Activated CD4-positive, alpha-beta T cell treated with anti-CD3 and anti-CD28 coated beads, Interleukin-2, amount 50 U/mL, for 4 hours (primary cell): ENCODE measurements around the gene RAB3C.
A peak's percentile ranks its signal among the peaks of the same experiment; 100 is the strongest.

Experiments used
- DNase-seq, 2 experiments: peaks; one replicate each; pipeline ENCODE4 v3.0.0-alpha.2; 2020

Gene RAB3C

DNA sequence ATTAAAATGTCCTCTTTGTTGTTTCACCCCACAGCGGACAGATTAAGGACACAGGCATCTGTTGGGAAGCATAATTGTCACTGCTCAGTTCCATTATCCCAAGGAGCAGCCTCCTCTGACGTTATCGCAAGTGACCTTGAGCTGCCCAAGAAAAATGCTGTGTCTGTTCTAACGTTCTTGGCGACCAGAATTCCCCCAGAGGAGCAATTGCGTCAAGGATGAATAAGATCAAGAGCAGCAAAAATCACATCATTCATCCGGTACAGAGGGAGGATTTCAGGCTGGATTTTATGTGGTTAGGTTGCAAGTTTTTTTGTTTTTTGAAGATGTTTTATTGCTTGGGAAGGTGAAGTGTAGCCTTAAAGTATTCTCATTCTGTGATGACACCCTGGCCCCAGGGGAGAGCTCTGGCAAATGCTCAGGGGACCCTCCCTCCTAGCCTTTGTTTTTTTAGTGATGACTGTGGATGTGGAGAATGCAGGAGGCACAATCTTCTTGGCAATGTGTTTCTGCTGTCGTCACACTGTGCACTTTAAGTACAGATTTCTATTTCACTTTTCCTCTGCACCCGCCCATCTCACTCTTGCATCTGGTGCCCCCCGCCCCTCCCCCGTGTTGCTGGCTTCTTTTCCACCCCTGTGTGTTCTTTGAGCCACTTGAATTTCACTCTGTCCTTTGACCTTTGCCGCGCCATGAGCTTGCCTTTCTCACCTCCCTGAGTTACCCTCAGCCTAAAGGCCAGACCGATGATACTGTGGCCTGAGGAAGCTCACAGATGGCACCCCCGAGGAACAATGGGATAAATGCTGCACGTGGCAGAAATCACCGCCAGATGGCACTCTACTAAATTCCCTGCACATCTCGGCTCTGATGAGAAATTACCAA, 308.5 kb downstream of the RAB3C start:
- DNase-seq = peak; percentile 56 to 64

DNA sequence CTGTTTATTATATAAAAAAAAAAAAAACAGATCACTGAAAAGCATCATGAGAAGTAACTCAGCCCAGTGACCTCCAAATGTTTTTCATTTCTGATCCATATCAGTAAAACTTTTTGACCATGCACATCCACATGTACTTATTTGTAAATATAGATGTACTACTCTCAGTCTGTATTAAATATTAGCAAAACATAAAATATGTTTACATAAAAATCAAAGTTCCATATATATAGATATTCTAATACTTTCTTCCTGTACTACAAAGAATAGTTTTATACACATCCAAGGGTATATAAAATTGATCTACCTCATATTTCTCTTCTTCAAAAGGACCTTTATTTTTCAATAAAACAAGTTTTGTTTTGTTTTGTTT, 309.1 kb downstream of the RAB3C start:
- DNase-seq = no peak

DNA sequence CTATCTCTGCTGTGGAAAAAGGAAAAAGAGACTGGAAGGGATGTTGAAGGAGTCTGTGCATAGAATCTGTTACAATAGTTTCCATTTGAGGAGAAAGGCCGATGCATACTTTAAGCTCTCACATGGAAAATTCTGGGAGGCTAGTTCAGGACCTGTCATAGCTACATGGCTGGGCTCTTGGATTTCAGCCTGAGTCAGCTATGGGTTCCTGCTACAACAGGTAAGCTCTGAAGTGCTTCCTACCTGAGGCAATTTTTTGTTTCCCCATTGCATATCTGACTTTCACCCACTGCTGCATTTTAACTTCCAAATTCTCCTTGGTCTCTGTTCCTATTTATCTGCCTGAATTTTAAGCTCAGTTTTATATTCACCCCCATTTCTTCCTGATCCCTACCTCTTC, 310.7 kb downstream of the RAB3C start:
- no peak for DNase-seq

DNA sequence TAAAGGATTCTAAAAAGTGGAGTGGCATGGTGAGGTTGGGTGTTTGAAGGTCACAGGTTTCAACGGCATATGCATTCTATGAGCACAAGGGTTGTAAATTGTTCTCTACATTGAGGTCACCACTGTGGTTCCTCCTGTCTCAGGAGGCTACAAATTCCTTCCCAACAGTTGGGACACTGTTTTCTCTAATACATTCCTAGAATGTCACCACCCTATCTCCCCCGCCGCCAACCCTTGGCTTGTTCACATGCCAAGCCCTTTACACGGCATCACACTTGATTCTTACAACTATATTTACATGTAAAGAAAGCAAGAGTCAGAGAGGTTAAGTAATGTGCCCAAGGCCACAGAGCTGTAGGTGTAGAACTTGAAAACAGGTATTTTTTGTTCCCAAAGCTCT, 315.1 kb downstream of the RAB3C start:
- no peak for DNase-seq

DNA sequence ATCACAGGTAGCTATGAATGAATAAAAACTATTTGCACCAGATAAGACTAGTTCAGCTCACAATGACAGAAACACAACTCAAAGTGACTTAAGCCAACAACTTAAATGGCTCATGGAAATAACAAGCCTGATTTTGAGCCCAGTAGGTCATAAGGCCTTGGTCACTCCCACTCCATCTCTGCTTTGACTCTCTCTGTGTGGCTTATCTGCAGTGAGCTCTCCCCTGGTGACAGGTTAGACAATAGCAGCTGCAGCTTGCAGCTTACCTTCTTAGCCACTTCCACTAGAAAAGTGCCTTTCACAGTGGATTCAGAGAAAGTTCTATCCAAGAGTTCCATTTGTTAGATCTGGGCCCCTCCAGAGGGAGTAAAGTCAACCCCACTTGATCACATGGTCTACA, 315.7 kb downstream of the RAB3C start:
- no peak for DNase-seq

DNA sequence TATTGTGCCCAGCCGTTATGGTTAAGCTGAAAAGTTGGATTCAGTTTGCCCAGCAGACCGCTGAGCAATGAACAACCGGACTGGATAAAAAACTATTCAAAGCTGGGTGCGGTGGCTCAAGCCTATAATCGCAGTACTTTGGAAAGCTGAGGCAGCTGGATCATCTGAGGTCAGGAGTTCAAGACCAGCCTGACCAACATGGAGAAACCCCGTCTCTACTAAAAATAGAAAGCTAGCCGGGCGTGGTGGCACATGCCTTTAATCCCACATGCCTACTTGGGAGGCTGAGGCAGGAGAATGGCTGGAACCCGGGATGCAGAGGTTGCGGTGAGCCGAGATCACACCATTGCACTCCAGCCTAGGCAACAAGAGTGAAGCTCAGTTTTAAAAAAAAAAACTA, 318.4 kb downstream of the RAB3C start:
- DNase-seq = no peak

DNA sequence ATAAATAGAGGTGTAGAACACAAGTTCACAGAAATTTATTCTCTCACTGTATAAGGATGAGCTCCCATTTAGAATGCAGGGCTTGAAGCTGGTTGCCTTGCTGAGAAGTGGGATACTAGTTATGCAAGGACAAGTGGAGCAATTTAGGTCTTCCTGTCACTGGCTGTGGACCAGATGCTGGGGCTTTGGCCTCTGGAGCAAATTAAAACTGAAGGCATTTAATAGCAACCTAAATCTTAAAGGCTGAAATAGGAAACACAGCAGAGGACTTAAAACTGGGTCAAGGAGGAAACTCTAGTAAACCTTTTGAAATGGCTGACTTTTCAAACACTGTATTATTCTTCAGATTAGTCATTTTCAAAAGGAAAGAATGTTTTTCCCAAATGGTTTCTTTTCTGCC, 319.4 kb downstream of the RAB3C start:
- no peak for DNase-seq

DNA sequence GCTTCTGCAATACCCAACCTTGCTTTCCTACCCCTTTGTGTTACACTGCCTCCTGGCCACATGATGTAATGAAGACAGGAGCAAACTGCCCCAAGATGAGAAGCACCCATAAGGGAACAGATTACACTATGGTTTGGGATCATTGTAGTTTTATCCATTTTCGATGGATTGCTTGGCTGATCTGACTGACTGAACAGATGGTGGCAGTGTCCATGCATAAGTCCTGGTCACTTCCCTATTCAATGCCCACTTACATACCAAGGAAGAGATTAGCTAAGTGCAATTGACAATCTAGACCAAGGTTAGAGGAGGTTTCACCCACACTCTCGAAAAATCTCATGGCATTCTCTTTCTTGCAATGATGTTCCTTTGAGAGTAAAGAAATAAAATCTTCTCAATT, 319.9 kb downstream of the RAB3C start:
- DNase-seq = no peak

DNA sequence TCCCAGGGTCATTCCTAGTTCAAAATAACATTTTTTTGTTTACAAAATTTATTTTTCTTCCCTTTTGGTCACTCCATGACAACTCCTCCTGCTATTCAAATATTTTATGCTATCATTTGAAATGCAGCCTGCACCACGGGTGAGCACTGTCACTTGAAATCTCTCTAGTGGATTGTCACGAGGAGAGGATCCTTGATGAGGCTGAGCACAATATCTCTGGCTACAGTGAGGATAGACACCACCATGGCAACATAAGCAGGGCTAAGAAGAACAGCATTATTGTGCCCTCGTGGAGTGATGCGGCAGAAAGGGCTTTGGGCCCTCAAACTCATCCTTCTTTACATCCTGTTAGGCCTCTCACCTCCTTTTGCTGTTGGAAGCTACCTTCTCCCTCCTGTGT, 321.9 kb downstream of the RAB3C start:
- DNase-seq = no peak

DNA sequence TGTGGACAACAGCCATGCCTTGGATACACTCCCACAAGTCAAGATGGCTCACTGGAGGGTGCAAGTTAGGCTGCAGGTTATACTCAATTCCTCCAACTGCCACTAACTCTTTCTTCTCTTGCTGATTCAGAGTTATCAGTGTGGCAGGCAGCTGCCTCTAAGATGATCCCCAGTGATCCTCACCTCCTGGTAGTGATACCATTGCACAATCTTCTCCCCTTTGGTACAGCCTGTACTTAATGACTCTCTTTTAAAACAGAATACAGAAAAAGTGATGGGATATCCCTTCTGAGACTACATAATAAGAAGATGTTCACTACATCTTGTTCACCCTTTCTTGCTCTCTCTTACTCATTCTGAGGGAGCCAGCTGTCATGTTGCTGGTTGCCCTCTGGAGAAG, 323.1 kb downstream of the RAB3C start:
- DNase-seq = no peak
